ENCODE measurements around the gene PIP5K1C. TPM values are rescaled to one million over a fixed set of nuclear protein-coding genes. Genes with fewer than 3 reads are reported as not detected.

PIP5K1C gene
- total RNA-seq, 2 donors from 2014 or later: 16.6 to 30.7 TPM

DNA sequence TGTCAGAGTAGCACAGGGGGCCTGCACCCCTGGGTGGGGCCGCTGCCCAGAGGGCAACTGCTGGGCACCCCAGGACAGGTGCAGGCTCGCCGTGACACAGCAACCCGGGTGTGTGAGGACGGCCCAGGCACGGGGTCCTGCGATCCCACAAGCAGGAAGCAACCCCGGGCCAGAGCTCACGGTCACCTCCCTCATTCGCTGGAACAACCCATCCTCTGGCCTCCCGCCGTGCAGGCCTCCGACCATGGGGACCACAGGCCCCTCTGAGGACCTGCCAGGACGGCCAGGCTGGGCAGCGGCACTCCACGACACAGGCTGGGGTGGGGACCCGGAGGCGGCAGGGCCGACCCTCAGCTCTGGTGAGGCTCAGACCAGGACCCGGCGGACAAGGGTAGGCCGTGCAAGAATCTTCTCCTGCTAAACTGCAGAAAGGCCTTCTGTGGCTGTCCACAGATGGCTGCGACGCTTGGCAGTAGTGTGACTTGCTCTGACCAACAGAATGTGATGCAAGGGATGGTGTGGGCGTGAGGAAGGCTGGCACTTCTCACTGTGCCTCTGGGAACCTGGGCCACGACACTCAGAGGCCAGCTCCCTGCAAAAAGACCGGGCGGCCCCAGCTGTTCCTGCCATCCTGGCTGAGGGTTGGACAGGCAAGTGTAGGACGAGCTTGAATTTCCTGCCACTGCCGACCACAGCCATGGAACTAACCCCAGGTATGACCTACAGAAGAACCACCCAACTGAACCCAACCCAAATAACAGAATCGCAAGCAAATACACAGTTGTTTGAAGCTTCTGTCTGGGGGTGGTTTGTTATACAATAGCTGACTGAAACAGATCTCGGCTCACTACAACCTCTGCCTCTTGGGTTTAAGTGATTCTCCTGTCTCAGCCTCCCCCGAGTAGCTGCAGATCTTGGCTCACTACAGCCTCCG, 26.5 kb downstream of the PIP5K1C start:
- intact Hi-C loops (cut with DNase I): no loop called here
- ATAC-seq (no peak), DNase-seq (no peak)
- no peaks in the 10 kb centered on the region for H3K27me3 ChIP-seq
- H3K9me3 ChIP-seq: no peaks in the 10 kb centered on the region
- TF ChIP-seq POLR2A (IDR thresholded peaks at IDR 0.05): no peak
- no peak for TF ChIP-seq CTCF (IDR thresholded peaks at IDR 0.05)
- WGBS, 2 donors: 93 to 95% methylated on average over 14 to 27 of the region's 34 CpGs
- H3K27ac ChIP-seq: no peak overlapping the region
- peaks cover 6% of the 10 kb centered on the region for H3K4me1 ChIP-seq
- no peak overlapping the region for H3K4me3 ChIP-seq
- H3K36me3 ChIP-seq (replicated peaks in 1 of 2; ENCODE audit: insufficient read depth in 1 of 2, low read depth in 2 of 2): no peaks in the 10 kb centered on the region

DNA sequence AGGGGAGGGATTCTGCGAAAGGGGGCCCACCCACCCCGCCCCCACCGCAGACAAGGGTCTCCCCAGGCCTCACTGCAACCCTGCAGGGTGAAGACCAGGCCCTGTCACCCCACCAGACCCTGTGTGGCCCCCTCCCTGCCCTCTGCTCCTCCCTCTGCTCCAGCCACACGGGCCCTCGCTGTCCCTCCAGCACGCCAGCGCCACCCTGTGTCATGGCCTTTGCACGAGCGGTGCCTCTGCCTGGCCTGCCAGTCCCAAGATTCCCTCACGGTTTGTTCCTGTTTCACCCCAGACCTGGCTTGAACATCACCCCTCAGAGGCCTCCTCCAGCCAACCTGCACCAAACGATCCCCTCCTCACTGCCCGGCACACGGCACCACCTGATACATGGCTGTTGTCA, 27.3 kb downstream of the PIP5K1C start:
- 94 to 97% methylated on average over 10 to 11 of the region's 13 CpGs for WGBS, 2 donors
- peaks cover 6% of the 10 kb centered on the region for H3K4me1 ChIP-seq
- no peak overlapping the region for H3K4me3 ChIP-seq
- no peaks in the 10 kb centered on the region for H3K9me3 ChIP-seq
- H3K36me3 ChIP-seq (replicated peaks in 1 of 2; ENCODE audit: insufficient read depth in 1 of 2, low read depth in 2 of 2): no peaks in the 10 kb centered on the region
- ATAC-seq (no peak), DNase-seq (no peak)
- H3K27me3 ChIP-seq: no peaks in the 10 kb centered on the region
- intact Hi-C loops (cut with DNase I): no loop called here
- TF ChIP-seq POLR2A (IDR thresholded peaks at IDR 0.05): no peak
- no peak for TF ChIP-seq CTCF (IDR thresholded peaks at IDR 0.05)
- no peak overlapping the region for H3K27ac ChIP-seq

DNA sequence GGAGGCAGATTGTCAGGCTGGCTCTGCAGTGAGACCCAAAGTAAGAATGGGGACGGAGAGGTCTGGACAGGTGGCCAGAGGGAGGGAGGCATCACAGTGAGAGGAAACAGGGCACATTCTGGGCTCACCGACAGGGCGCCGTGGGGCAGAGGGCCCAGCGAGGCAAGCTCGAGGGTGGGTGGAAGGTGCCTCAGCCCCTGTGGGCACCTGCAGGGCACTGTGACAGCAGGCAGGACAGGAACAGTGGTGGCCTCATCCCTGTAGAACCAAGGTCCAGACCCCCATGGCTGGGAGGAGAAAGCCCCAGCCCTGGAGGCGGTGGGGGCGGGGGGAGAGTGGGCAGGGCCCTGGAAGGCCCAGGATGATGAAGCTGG, 27.7 kb downstream of the PIP5K1C start:
- DNase-seq: no peak
- H3K27ac ChIP-seq: peak overlapping the region in 1 of 4 donors; percentile 61
- intact Hi-C loops (cut with DNase I): no loop called here
- H3K4me1 ChIP-seq: peaks cover 6% of the 10 kb centered on the region
- no peak for TF ChIP-seq POLR2A (IDR thresholded peaks at IDR 0.05)
- TF ChIP-seq CTCF (IDR thresholded peaks at IDR 0.05): no peak
- ATAC-seq: no peak
- H3K4me3 ChIP-seq: no peak overlapping the region
- H3K9me3 ChIP-seq: no peaks in the 10 kb centered on the region
- 90% methylated on average over 6 to 8 of the region's 8 CpGs for WGBS, 2 donors
- H3K27me3 ChIP-seq: no peaks in the 10 kb centered on the region
- no peaks in the 10 kb centered on the region for H3K36me3 ChIP-seq (replicated peaks in 1 of 2; ENCODE audit: insufficient read depth in 1 of 2, low read depth in 2 of 2)

- Histone ChIP-seq H3K27me3 (no peaks in the 10 kb centered on the region), H3K36me3 (replicated peaks in 1 of 2; ENCODE audit: insufficient read depth in 1 of 2, low read depth in 2 of 2) (no peaks in the 10 kb centered on the region), H3K4me3 (no peak overlapping the region), H3K27ac (peak overlapping the region in 3 of 4 donors; percentile 53 to 61 (median 58)), H3K4me1 (peaks cover 6% of the 10 kb centered on the region), H3K9me3 (no peaks in the 10 kb centered on the region)
- DNase-seq (no peak), ATAC-seq (no peak)
- WGBS, 2 donors: 73 to 82% methylated on average over 29 to 39 of the region's 40 CpGs
- intact Hi-C loops (cut with DNase I): no loop called here
- TF ChIP-seq POLR2A (IDR thresholded peaks at IDR 0.05) (no peak), CTCF (IDR thresholded peaks at IDR 0.05) (no peak)
Observed at GRCh38 chr19:3671680-3672574, 28.3 kb downstream of the PIP5K1C start.

Data from body of pancreas (tissue), 4 donors.